Adrenal gland (tissue), 5 donors: ENCODE data around the gene PRMT7.
A peak's percentile ranks its signal among the peaks of the same experiment; 100 is the strongest.

Experiments
- CTCF ChIP-seq, 6 experiments: fragments of 450-650 bp in 4 of 6; fragments of 200-600 bp in 2 of 6; sonication (generic) in 1 of 6; IDR thresholded peaks; 1 replicate in 5 of 6; 2 replicates in 1 of 6; pipeline versions ENCODE4 v1.5.1 to v1.8.0; 2016 to 2021; ENCODE audit warnings: antibody characterized with exemption in 6 of 6, mild to moderate bottlenecking in 2 of 6, moderate library complexity in 1 of 6
- POLR2A ChIP-seq, 2 donors: fragments of 450-650 bp; IDR thresholded peaks; one replicate each; pipeline ENCODE4 v1.6.1; 2017; ENCODE audit warnings: antibody characterized with exemption in 2 of 2, mild to moderate bottlenecking in 2 of 2, moderate library complexity in 1 of 2
- donor health status: DM: no; HTN: no; CAD: no.

- TF ChIP-seq CTCF (IDR thresholded peaks at IDR 0.05) (peak; percentile 90 to 98 (median 96)), POLR2A (IDR thresholded peaks at IDR 0.05) (no peak)
Observed at GRCh38 chr16:68328151-68328859, 17.5 kb downstream of the PRMT7 start.
